K562 (cell line): ENCODE results near the gene P2RX3. TPM values are rescaled to one million over a fixed set of nuclear protein-coding genes. Genes with fewer than 3 reads are reported as not detected.

Experiments used
- BACH1 ChIP-seq: fragments of 200-800 bp; sonication (Bioruptor generic); IDR thresholded peaks from 2 replicates; pipeline ENCODE4 v1.6.1; 2016; ENCODE audit warnings: missing genetic modification characterization, missing compliant biosample characterization
- BCLAF1 ChIP-seq, 2 experiments: fragments of 450-650 bp in 1 of 2; IDR thresholded peaks; 2 replicates each; pipeline ENCODE4 v1.6.1; 2011 to 2017; ENCODE audit warnings: low read depth in 2 of 2, antibody characterized with exemption in 1 of 2, borderline replicate concordance in 1 of 2, low read length in 1 of 2, mild to moderate bottlenecking in 1 of 2, mixed read lengths in 1 of 2; ENCODE audit not compliant: control insufficient read depth in 1 of 2
- CREB3 ChIP-seq: fragments of 450-650 bp; conservative IDR thresholded peaks from 2 replicates; pipeline ENCODE4 v1.6.1; 2016; ENCODE audit warnings: missing genetic modification characterization, low read depth, mild to moderate bottlenecking, missing compliant biosample characterization, moderate library complexity
- CUX1 ChIP-seq: fragments of 200-800 bp; sonication (Bioruptor generic); IDR thresholded peaks from 2 replicates; pipeline ENCODE4 v1.6.1; 2016; ENCODE audit warnings: missing genetic modification characterization, missing compliant biosample characterization
- CXXC5 ChIP-seq: fragments of 250-450 bp; sonication (Bioruptor Pico); IDR thresholded peaks from 2 replicates; pipeline ENCODE4 v1.8.0; 2022; ENCODE audit warnings: inconsistent platforms, mild to moderate bottlenecking, moderate library complexity
- HNRNPUL1 ChIP-seq: fragments of 200-400 bp; formaldehyde crosslinking; IDR thresholded peaks from 2 replicates; pipeline ENCODE4 v1.6.1; 2017; ENCODE audit warnings: low read length
- RAD21 ChIP-seq, 2 experiments: fragments of 250-450 bp in 1 of 2; fragments of 450-650 bp in 1 of 2; sonication (Bioruptor Pico) in 1 of 2; formaldehyde crosslinking in 1 of 2; IDR thresholded peaks in 1 of 2; conservative IDR thresholded peaks in 1 of 2; 2 replicates each; pipeline versions ENCODE4 v1.4.0 to v1.8.0; 2020 to 2022; ENCODE audit warnings: mild to moderate bottlenecking in 2 of 2, moderate library complexity in 1 of 2
- TAL1 ChIP-seq: fragments of 450-650 bp; IDR thresholded peaks from 2 replicates; pipeline ENCODE4 v1.6.1; 2016; ENCODE audit warnings: mild to moderate bottlenecking
- ZNF280A ChIP-seq: fragments of 450-650 bp; IDR thresholded peaks from 2 replicates; pipeline ENCODE4 v1.6.1; 2018; ENCODE audit warnings: mild to moderate bottlenecking, low read depth; ENCODE audit not compliant: partially characterized antibody
- ZNF589 ChIP-seq: fragments of 200-800 bp; sonication (Bioruptor generic); IDR thresholded peaks from 2 replicates; pipeline ENCODE4 v1.6.1; 2016; ENCODE audit warnings: low read depth, missing genetic modification characterization, missing compliant biosample characterization
- ZNF644 ChIP-seq: fragments of 200-800 bp; sonication (Bioruptor generic); IDR thresholded peaks from 2 replicates; pipeline ENCODE4 v1.6.1; 2016; ENCODE audit warnings: low read depth, missing genetic modification characterization, missing compliant biosample characterization
- polyA plus RNA-seq, 8 experiments: library from polyadenylated mRNA; depleted of rRNA in 4 of 8; stranded (reverse) in 5 of 8; unstranded in 3 of 8; fragments of >200 nt; fragmentation: Nextera tagmentation in 2 of 8; fragmentation: Illumina TruSeq in 1 of 8; extraction: Ambion mirVana in 2 of 8; extraction: Trizol in 1 of 8; gene quantifications; 2 replicates each; pipeline versions ENCODE4 v1.2.1 to v1.2.3, GENCODE V29; 2011 to 2014; ENCODE audit warnings: inconsistent platforms in 1 of 8, missing spikeins in 1 of 8
- total RNA-seq, 7 experiments: library from RNA; depleted of rRNA in 6 of 7; stranded (reverse); fragments of >200 nt in 6 of 7; fragmentation: Illumina TruSeq in 2 of 7; extraction: Trizol in 2 of 7; gene quantifications; 2 replicates each; pipeline versions ENCODE4 v1.2.1 to v1.2.3, GENCODE V29; 2011 to 2021; ENCODE audit warnings: low replicate concordance in 1 of 7
- TF ChIP-seq, protein P1 (sequence below): fragments of 450-650 bp; formaldehyde crosslinking; IDR thresholded peaks from 2 replicates; pipeline ENCODE4 v1.4.0; 2020; ENCODE audit warnings: mild to moderate bottlenecking, moderate library complexity

P2RX3 gene
- total and polyA plus RNA-seq, 9 of the 15 experiments (the other 6 are each of a cell fraction or from before 2014, with no cell fraction given) = not detected

DNA sequence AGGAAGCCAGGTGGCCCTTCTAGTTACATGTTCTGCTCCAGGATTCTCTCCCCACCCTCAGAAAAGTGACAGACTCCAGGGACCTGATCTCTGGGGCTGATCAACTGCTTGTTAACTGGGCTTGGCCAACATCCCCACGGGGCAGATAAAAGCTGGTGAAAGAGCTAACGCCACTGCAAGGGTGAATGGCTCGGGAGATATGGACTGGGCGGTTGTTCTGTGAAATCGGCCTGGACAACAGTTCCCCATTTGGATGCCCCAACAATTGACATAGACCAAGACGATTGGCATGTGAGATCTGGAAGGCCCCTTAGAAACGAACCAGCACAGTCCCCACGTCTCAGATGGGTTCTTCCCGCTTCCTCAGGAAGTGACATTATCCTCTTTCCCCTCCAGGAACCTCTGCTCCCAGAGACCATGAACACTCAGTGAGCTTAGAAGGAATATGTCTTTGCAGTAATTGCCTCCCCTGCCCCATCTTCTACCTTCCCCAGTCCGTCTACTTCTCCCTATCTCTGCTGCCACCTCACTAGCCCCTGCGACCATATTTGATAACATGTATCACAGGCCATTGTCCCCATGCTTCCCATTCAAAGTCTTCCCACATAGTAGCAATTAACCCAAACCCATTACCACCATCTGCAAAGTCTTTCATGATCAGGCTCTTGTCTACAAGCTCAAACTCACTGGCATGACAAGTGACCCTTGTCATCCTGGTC lies 57.9 kb downstream of the P2RX3 start (continued):
- no peak for TF ChIP-seq ZNF280A
- no peak; the same call in 1 of the 2 replicates for TF ChIP-seq ZNF644
- TF ChIP-seq HNRNPUL1 = no peak
- TF ChIP-seq TAL1 = peak; percentile 81
- no peak for TF ChIP-seq BCLAF1 (IDR thresholded peaks at IDR 0.05; ENCODE audit: borderline replicate concordance in 1 of 2, control insufficient read depth in 1 of 2, low read depth in 2 of 2, low read length in 1 of 2)
- TF ChIP-seq RAD21 (CRISPR knock-in tag; conservative IDR thresholded peaks at IDR 0.05 in 1 of 2, IDR thresholded peaks at IDR 0.05 in 1 of 2) = no peak
- 0 out of 2 replicates have a peak, but pooled peaks have one; percentile 33 for TF ChIP-seq ZNF589 (CRISPR knock-in tag)
- peak; percentile 74 for TF ChIP-seq CXXC5 (CRISPR knock-in tag)
- TF ChIP-seq, protein P1, sequence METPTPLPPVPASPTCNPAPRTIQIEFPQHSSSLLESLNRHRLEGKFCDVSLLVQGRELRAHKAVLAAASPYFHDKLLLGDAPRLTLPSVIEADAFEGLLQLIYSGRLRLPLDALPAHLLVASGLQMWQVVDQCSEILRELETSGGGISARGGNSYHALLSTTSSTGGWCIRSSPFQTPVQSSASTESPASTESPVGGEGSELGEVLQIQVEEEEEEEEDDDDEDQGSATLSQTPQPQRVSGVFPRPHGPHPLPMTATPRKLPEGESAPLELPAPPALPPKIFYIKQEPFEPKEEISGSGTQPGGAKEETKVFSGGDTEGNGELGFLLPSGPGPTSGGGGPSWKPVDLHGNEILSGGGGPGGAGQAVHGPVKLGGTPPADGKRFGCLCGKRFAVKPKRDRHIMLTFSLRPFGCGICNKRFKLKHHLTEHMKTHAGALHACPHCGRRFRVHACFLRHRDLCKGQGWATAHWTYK (CRISPR knock-in tag) = no peak
- TF ChIP-seq CREB3 (tag) = no peak
- TF ChIP-seq CUX1 (CRISPR knock-in tag) = no peak
- TF ChIP-seq BACH1 = no peak
